OCI-LY3 (cell line): ENCODE results near the gene CACNA1C.

Experiments
- EZH2phosphoT487 ChIP-seq: fragments of 200-600 bp; shearing (Covaris generic); IDR thresholded peaks from 2 replicates; pipeline ENCODE4 v1.6.1; 2018; ENCODE audit warnings: antibody characterized with exemption, mixed run types, low read depth
- TF ChIP-seq, protein P1 (sequence below): fragments of 200-600, 300-600 bp; sonication (generic); IDR thresholded peaks from 2 replicates; pipeline ENCODE4 v1.5.1; 2014; ENCODE audit warnings: antibody characterized with exemption, low read length, low read depth

DNA sequence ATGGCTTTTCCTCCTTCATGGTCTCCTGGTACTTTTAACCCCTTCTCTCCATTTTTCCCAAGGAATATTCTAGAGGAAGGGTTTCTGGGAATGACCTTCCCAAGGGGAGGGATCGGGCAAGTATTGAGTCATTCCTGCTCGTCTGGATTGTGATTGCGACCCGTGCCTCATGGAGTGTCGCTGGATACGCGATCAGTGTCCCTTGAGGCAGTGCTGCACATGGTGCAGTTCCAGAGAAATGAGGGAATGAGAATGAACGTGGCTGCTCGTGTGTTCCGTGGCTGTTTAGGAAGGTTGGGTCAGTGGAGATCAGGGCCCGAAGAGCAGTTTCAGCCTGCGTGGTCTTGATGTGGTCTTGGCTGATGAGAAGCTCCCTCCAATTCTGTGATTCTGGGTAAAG, 234.4 kb downstream of the CACNA1C start:
- TF ChIP-seq, protein P1, sequence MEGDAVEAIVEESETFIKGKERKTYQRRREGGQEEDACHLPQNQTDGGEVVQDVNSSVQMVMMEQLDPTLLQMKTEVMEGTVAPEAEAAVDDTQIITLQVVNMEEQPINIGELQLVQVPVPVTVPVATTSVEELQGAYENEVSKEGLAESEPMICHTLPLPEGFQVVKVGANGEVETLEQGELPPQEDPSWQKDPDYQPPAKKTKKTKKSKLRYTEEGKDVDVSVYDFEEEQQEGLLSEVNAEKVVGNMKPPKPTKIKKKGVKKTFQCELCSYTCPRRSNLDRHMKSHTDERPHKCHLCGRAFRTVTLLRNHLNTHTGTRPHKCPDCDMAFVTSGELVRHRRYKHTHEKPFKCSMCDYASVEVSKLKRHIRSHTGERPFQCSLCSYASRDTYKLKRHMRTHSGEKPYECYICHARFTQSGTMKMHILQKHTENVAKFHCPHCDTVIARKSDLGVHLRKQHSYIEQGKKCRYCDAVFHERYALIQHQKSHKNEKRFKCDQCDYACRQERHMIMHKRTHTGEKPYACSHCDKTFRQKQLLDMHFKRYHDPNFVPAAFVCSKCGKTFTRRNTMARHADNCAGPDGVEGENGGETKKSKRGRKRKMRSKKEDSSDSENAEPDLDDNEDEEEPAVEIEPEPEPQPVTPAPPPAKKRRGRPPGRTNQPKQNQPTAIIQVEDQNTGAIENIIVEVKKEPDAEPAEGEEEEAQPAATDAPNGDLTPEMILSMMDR, result no peak
- TF ChIP-seq EZH2phosphoT487, result no peak
